ENCODE measurements around the gene ASB7.

- TF ChIP-seq EZH2 (optimal IDR thresholded peaks at IDR 0.05; ENCODE audit: low read depth, low read length) (no peak), CTCF (IDR thresholded peaks at IDR 0.05; ENCODE audit: low read length) (no peak), EZH2phosphoT487 (IDR thresholded peaks at IDR 0.05; ENCODE audit: low read length) (no peak)
Observed at GRCh38 chr15:100553468-100553867, 48.9 kb upstream of the ASB7 start.
